LNCAP (cell line): Measurements from ENCODE around the gene RABGAP1L.

ENCODE experiments used
- TF ChIP-seq, protein P1 (sequence below): fragments of 450-650 bp; IDR thresholded peaks from 2 replicates; pipeline ENCODE4 v1.5.1; 2017; ENCODE audit warnings: mild to moderate bottlenecking

RABGAP1L gene

DNA sequence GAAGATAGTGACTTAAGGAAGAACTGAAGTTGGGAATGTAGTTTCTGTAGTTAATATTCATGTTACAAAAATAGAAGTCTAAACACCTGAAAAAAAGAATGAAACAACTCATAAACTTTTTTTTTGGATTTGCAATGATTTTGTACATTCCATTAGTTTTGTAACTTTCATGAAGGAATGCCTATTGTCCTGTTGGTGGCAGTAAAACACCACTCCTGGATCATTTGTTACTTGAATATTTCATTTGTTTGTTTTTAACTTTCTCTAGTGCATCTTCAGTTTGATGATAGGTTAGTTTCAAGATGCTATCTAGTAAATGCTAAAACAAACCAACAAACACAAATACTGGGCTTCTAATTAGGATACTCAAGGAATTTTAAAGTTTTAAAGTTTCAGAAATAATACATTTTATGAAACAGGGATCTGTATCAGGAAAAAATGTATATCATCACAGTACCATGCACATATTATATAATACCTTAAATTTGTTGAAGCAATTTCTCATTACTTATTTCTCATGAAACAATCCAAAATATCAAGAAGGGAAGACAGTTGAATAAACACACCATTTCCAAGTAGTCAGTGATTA lies 610.7 kb downstream of the RABGAP1L start:
- TF ChIP-seq, protein P1, sequence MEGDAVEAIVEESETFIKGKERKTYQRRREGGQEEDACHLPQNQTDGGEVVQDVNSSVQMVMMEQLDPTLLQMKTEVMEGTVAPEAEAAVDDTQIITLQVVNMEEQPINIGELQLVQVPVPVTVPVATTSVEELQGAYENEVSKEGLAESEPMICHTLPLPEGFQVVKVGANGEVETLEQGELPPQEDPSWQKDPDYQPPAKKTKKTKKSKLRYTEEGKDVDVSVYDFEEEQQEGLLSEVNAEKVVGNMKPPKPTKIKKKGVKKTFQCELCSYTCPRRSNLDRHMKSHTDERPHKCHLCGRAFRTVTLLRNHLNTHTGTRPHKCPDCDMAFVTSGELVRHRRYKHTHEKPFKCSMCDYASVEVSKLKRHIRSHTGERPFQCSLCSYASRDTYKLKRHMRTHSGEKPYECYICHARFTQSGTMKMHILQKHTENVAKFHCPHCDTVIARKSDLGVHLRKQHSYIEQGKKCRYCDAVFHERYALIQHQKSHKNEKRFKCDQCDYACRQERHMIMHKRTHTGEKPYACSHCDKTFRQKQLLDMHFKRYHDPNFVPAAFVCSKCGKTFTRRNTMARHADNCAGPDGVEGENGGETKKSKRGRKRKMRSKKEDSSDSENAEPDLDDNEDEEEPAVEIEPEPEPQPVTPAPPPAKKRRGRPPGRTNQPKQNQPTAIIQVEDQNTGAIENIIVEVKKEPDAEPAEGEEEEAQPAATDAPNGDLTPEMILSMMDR: peak; percentile 86

DNA sequence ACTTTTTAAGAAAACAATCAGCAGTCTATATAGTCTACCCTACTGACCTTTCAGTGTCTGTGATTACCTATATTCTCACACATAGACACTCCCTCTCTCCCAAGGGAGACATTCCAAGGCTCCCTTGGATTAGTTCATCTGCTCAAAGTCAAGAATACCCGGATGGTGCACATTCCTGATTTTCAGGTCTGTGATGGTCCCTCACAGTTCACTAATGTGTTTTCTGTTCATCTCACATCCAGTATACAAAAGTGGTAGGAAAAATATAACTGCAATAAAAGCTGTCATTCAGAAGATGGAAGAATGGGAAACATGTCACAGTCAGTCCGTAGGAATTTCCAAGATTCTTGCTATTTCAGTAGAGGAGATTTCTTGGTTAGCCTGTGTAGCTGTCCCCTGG lies 616.3 kb downstream of the RABGAP1L start:
- TF ChIP-seq, protein P1: no peak

- TF ChIP-seq, protein P1: no peak
Observed at GRCh38 chr1:174777262-174777661, 617.9 kb downstream of the RABGAP1L start.

GRCh38 chr1:174785510-174785909 lies 626.2 kb downstream of the RABGAP1L start:
- TF ChIP-seq, protein P1: no peak

DNA sequence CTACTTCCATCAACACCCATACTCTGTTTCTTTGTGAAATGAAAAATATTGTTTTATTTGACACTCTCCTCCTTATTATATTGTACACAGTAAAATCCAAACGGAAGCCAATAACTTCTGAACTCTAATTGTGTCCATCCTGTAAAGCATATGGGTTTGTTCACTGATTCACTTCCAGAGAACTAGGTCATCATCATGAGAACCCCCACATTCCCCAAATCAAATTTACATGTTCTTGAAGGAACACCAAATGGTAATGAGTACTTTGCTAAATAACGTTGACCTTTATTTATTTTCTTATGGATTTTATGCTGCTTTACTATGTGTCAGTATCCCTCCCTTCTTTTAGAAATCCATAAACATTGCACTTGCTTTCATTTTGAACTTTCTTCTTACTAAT lies 627.0 kb downstream of the RABGAP1L start:
- TF ChIP-seq, protein P1: no peak

- TF ChIP-seq, protein P1: no peak
Observed at GRCh38 chr1:174786760-174787159, 627.4 kb downstream of the RABGAP1L start.

DNA sequence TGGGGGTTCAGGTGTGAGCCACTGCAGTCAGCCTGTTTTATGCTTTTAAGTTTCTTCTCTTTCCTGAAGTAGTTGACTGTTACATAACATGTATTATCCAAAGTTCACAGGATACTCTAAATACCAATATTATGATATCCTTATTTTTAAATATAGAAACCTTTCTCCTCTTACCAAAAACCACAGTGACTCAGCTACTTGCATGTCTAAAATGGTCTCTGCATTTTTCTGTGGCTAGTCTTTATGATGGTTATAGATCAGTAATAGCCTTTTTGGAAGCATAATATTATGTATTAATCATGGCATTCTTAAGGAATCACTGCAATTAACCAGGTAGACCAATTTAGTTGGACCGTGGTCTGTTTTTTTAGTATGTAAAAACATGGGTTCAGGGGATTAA lies 629.7 kb downstream of the RABGAP1L start:
- TF ChIP-seq, protein P1: no peak

DNA sequence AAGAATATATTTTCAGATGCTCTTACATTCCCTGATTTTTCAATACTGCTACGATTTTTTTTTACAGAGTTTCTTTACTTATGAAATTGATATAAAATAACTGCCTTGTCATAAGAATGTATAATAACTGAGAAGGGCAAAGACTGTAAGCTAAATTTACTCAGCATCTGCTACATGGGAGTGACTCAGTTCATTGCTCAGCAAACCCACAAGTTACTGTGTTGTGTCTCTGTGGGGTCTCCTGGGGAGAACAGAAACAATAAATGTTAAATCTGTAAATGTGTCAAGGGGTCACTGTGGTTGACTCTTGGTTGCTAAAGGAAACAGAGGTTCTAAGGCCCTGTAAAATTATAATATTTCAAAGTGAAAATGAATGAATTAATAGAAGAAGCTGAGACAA lies 630.1 kb downstream of the RABGAP1L start:
- TF ChIP-seq, protein P1: no peak
